SK-N-SH (cell line): ENCODE data around the gene CARD19. TPM values are rescaled to one million over a fixed set of nuclear protein-coding genes. Genes with fewer than 3 reads are reported as not detected.

Experiments
- CTCF ChIA-PET: fragments of 300-600, 350-600 bp; formaldehyde crosslinking; extraction: SDS; loops from one replicate; lab custom pipeline; 2021; lab: Yijun Ruan, JAX
- POLR2A ChIA-PET: fragments of 350-600 bp; sonication (Branson Sonifier 250); formaldehyde crosslinking; extraction: SDS; loops from one replicate; lab custom pipeline; 2020; ENCODE audit warnings: antibody characterized with exemption, inconsistent platforms; lab: Yijun Ruan, JAX
- DNase-seq: peaks from one replicate; pipeline ENCODE4 v3.0.0; 2012
- H2AFZ ChIP-seq: fragments of 200-600 bp; sonication (generic); 2 replicates; pipeline ENCODE4 v1.8.1; 2016; ENCODE audit warnings: antibody characterized with exemption, mild to moderate bottlenecking, low read depth
- H3F3A ChIP-seq: fragments of 200-600 bp; sonication (generic); replicated peaks from 2 replicates; pipeline ENCODE3; 2016; ENCODE audit warnings: antibody characterized with exemption, mild to moderate bottlenecking; ENCODE audit not compliant: insufficient read depth
- H3K27ac ChIP-seq, 2 experiments: fragments of 200-500 bp in 1 of 2; fragments of 200-600 bp in 1 of 2; sonication (Bioruptor generic) in 1 of 2; sonication (generic), shearing (Covaris generic) in 1 of 2; 2 replicates each; pipeline versions ENCODE4 v1.5.1 to v1.6.1; 2014 to 2016; ENCODE audit warnings: low read depth in 2 of 2, inconsistent platforms in 1 of 2, low read length in 1 of 2, mild to moderate bottlenecking in 1 of 2, mixed read lengths in 1 of 2
- H3K27me3 ChIP-seq: fragments of 200-600 bp; sonication (generic), shearing (Covaris generic); 2 replicates; pipeline ENCODE4 v1.6.1; 2016; ENCODE audit warnings: mixed run types; ENCODE audit not compliant: insufficient read depth
- H3K36me3 ChIP-seq, 2 experiments: fragments of 200-500 bp in 1 of 2; fragments of 200-600 bp in 1 of 2; sonication (Bioruptor generic) in 1 of 2; sonication (generic) in 1 of 2; replicated peaks in 1 of 2; 2 replicates each; pipeline versions ENCODE3 to v1.5.1; 2014 to 2016; ENCODE audit warnings: low read length in 1 of 2, mild to moderate bottlenecking in 1 of 2; ENCODE audit not compliant: insufficient read depth in 2 of 2, control insufficient read depth in 1 of 2
- H3K4me1 ChIP-seq, 2 experiments: fragments of 200-500 bp in 1 of 2; fragments of 200-600 bp in 1 of 2; sonication (Bioruptor generic) in 1 of 2; sonication (generic), shearing (Covaris generic) in 1 of 2; 2 replicates each; pipeline versions ENCODE4 v1.5.1 to v1.6.1; 2014 to 2016; ENCODE audit warnings: low read depth in 1 of 2, low read length in 1 of 2, mixed run types in 1 of 2; ENCODE audit not compliant: insufficient read depth in 2 of 2, control insufficient read depth in 1 of 2
- H3K4me2 ChIP-seq: fragments of 200-600 bp; sonication (generic), shearing (Covaris generic); 2 replicates; pipeline ENCODE4 v1.6.1; 2017; ENCODE audit warnings: mixed run types
- H3K4me3 ChIP-seq, 2 experiments: fragments of 200-500 bp in 1 of 2; fragments of 200-600 bp in 1 of 2; sonication (Bioruptor generic) in 1 of 2; sonication (generic), shearing (Covaris generic) in 1 of 2; 2 replicates each; pipeline versions ENCODE4 v1.5.1 to v1.8.1; 2014 to 2016; ENCODE audit warnings: low read depth in 2 of 2, inconsistent platforms in 1 of 2, low read length in 1 of 2, mild to moderate bottlenecking in 1 of 2, mixed read lengths in 1 of 2, moderate library complexity in 1 of 2
- H3K79me2 ChIP-seq: fragments of 200-600 bp; sonication (generic); 2 replicates; pipeline ENCODE4 v1.8.1; 2017; ENCODE audit warnings: mild to moderate bottlenecking; ENCODE audit not compliant: insufficient read depth
- H3K9ac ChIP-seq: fragments of 200-600 bp; sonication (generic); 2 replicates; pipeline ENCODE4 v1.6.1; 2017; ENCODE audit warnings: mixed run types
- H3K9me2 ChIP-seq: fragments of 200-600 bp; sonication (generic); 2 replicates; pipeline ENCODE4 v1.6.1; 2017; ENCODE audit warnings: mixed run types
- H3K9me3 ChIP-seq: fragments of 200-600 bp; sonication (generic); 2 replicates; pipeline ENCODE4 v1.6.1; 2017; ENCODE audit warnings: mixed run types, mild to moderate bottlenecking, moderate library complexity
- H4K20me1 ChIP-seq: fragments of 200-600 bp; sonication (generic); 2 replicates; pipeline ENCODE4 v1.6.1; 2017; ENCODE audit warnings: mild to moderate bottlenecking, mixed run types; ENCODE audit not compliant: insufficient read depth
- CTCF ChIP-seq: fragments of 200-600 bp; sonication (generic); IDR thresholded peaks from 2 replicates; pipeline ENCODE4 v1.6.1; 2017; ENCODE audit warnings: antibody characterized with exemption, mild to moderate bottlenecking, moderate library complexity
- EP300 ChIP-seq, 2 experiments: IDR thresholded peaks; 2 replicates each; pipeline versions ENCODE4 v1.4.0 to v1.6.1; 2012; ENCODE audit warnings: borderline replicate concordance in 1 of 2, low read depth in 1 of 2, low read length in 1 of 2
- EZH2phosphoT487 ChIP-seq: fragments of 200-600 bp; sonication (generic); IDR thresholded peaks from 2 replicates; pipeline ENCODE4 v1.6.1; 2017; ENCODE audit warnings: low read depth, mixed run types, mild to moderate bottlenecking, antibody characterized with exemption, moderate library complexity, borderline replicate concordance
- JUND ChIP-seq: IDR thresholded peaks from 2 replicates; pipeline ENCODE4 v1.4.0; 2012
- NFIC ChIP-seq: IDR thresholded peaks from 2 replicates; pipeline ENCODE4 v1.4.0; 2012; ENCODE audit warnings: borderline replicate concordance
- NRF1 ChIP-seq: IDR thresholded peaks from 2 replicates; pipeline ENCODE4 v1.6.1; 2012; ENCODE audit warnings: low read depth, mild to moderate bottlenecking, low read length
- RAD21 ChIP-seq: IDR thresholded peaks from 2 replicates; pipeline ENCODE4 v1.6.1; 2012; ENCODE audit warnings: mild to moderate bottlenecking, low read length
- RCOR1 ChIP-seq: fragments of 150-350 bp; IDR thresholded peaks from 2 replicates; pipeline ENCODE4 v1.6.1; 2017; ENCODE audit warnings: antibody characterized with exemption, low read length
- REST ChIP-seq: IDR thresholded peaks from 2 replicates; pipeline ENCODE4 v1.6.1; 2012; ENCODE audit warnings: mild to moderate bottlenecking, low read depth, low read length, moderate library complexity
- RFX5 ChIP-seq: IDR thresholded peaks from 2 replicates; pipeline ENCODE4 v1.6.1; 2012; ENCODE audit warnings: mild to moderate bottlenecking, improper control_type of control experiment, low read length
- RXRA ChIP-seq: IDR thresholded peaks from 2 replicates; pipeline ENCODE4 v1.4.0; 2012; ENCODE audit warnings: low read depth, mild to moderate bottlenecking, borderline replicate concordance
- SIN3A ChIP-seq: IDR thresholded peaks from 2 replicates; pipeline ENCODE4 v1.6.1; 2012; ENCODE audit warnings: low read depth, mild to moderate bottlenecking, low read length, moderate library complexity, borderline replicate concordance
- USF1 ChIP-seq: IDR thresholded peaks from 2 replicates; pipeline ENCODE4 v1.4.0; 2012; ENCODE audit warnings: low read depth, borderline replicate concordance
- YY1 ChIP-seq: IDR thresholded peaks from 2 replicates; pipeline ENCODE4 v1.4.0; 2012; ENCODE audit warnings: low read depth, mild to moderate bottlenecking
- WGBS: methylation state at CpG from one replicate; pipeline ENCODE4 v1.1.6; 2017; ENCODE audit warnings: low lambda C conversion rate; 5-methylcytosine and 5-hydroxymethylcytosine counted together
- polyA plus RNA-seq, 3 experiments: library from polyadenylated mRNA; depleted of rRNA; stranded (reverse); fragments of >200 nt; gene quantifications; 2 replicates each; pipeline ENCODE4 v1.2.3, GENCODE V29; 2012
- TF ChIP-seq, protein P1 (sequence below): IDR thresholded peaks from 2 replicates; pipeline ENCODE4 v1.4.0; 2012; ENCODE audit warnings: low read depth
- TF ChIP-seq, protein P2 (sequence below): IDR thresholded peaks from 2 replicates; pipeline ENCODE4 v1.4.0; 2012; ENCODE audit warnings: low read depth, borderline replicate concordance
- TF ChIP-seq, protein P3 (sequence below): fragments of 150-350 bp; IDR thresholded peaks from 2 replicates; pipeline ENCODE4 v1.6.1; 2016; ENCODE audit warnings: mild to moderate bottlenecking, low read depth, low read length

The CARD19 gene
- polyA plus RNA-seq, 1 of the 3 experiments (the other 2 are of a cell fraction), result 165 TPM

- TF ChIP-seq, protein P1, sequence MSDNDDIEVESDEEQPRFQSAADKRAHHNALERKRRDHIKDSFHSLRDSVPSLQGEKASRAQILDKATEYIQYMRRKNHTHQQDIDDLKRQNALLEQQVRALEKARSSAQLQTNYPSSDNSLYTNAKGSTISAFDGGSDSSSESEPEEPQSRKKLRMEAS, result no peak
- TF ChIP-seq SIN3A (no peak), RXRA (no peak), RFX5 (no peak)
- TF ChIP-seq, protein P2, sequence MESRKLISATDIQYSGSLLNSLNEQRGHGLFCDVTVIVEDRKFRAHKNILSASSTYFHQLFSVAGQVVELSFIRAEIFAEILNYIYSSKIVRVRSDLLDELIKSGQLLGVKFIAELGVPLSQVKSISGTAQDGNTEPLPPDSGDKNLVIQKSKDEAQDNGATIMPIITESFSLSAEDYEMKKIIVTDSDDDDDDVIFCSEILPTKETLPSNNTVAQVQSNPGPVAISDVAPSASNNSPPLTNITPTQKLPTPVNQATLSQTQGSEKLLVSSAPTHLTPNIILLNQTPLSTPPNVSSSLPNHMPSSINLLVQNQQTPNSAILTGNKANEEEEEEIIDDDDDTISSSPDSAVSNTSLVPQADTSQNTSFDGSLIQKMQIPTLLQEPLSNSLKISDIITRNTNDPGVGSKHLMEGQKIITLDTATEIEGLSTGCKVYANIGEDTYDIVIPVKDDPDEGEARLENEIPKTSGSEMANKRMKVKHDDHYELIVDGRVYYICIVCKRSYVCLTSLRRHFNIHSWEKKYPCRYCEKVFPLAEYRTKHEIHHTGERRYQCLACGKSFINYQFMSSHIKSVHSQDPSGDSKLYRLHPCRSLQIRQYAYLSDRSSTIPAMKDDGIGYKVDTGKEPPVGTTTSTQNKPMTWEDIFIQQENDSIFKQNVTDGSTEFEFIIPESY, result no peak
- TF ChIP-seq, all 33 proteins: peak for 0
Observed at GRCh38 chr9:93108291-93109041, 12.4 kb downstream of the CARD19 start (continued).

DNA sequence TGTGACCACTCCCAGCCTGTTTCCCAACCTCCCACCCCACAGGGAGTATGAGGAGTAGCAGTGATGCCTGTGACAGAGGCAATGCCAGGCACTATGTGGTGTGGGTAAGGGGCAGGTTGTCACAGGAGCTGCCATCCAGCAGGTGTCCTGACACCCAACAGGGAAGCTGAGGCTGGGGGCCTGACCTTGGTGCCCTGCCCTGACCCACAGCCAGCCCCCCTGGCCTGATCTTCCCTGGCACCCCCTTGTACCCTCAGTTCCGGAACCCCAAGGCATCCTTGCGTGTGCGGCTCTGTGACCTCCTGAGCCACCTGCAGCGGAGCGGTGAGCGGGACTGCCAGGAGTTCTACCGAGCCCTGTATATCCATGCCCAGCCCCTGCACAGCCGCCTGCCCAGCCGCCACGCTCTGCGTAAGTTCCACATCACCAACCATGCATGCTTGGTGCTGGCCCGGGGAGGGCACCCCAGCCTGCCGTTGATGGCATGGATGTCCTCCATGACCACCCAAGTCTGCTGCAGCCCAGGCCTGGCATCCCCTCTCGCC is 14.4 kb downstream of the CARD19 start:
- 100% methylated on average over 4 of the region's 14 CpGs for WGBS
- Histone ChIP-seq H3K9me3 (no peaks in the 10 kb centered on the region), H3K4me2 (no peak overlapping the region), H3K27ac (no peak overlapping the region), H3K9me2 (no peaks in the 10 kb centered on the region), H3K36me3 (peaks cover 0 to 40% of the 10 kb centered on the region in 2 experiments), H4K20me1 (peaks cover 22% of the 10 kb centered on the region), H2AFZ (no peak overlapping the region), H3K79me2 (peaks cover 32% of the 10 kb centered on the region), H3F3A (no peaks in the 10 kb centered on the region), H3K9ac (no peak overlapping the region), H3K27me3 (no peaks in the 10 kb centered on the region), H3K4me1 (peaks cover 0 to 9% of the 10 kb centered on the region in 2 experiments; a peak in 1 of 4 replicates), H3K4me3 (no peak overlapping the region)
- POLR2A ChIA-PET, result no interaction called here
- no peak for DNase-seq
- CTCF ChIA-PET, result interaction anchor here (0.6 to 5.6 kb wide), 6 partner anchors 9 to 450 kb away, joined by 3 to 53 read pairs (median 30); partner anchors contain the start of gene CARD19
- TF ChIP-seq YY1 (no peak), RCOR1 (no peak), CTCF (no peak), RFX5 (no peak), USF1 (no peak), JUND (no peak), RAD21 (no peak), REST (no peak), RXRA (no peak), EP300 (IDR thresholded peaks at IDR 0.05; ENCODE audit: borderline replicate concordance in 1 of 2, low read depth in 1 of 2, low read length in 1 of 2) (no peak), NRF1 (no peak), EZH2phosphoT487 (no peak), NFIC (no peak)
- TF ChIP-seq, protein P3, sequence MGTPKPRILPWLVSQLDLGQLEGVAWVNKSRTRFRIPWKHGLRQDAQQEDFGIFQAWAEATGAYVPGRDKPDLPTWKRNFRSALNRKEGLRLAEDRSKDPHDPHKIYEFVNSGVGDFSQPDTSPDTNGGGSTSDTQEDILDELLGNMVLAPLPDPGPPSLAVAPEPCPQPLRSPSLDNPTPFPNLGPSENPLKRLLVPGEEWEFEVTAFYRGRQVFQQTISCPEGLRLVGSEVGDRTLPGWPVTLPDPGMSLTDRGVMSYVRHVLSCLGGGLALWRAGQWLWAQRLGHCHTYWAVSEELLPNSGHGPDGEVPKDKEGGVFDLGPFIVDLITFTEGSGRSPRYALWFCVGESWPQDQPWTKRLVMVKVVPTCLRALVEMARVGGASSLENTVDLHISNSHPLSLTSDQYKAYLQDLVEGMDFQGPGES, result no peak
- TF ChIP-seq, protein P1, result no peak
